Sigmoid colon (tissue), 4 donors: ENCODE results near the gene RASSF7.

Experiments
- EP300 ChIP-seq, 4 donors: sonication (generic); formaldehyde crosslinking; IDR thresholded peaks; one replicate each; pipeline ENCODE4 v1.6.1; 2017; ENCODE audit warnings: antibody characterized with exemption in 4 of 4
- POLR2A ChIP-seq, 2 donors: fragments of 450-650 bp; IDR thresholded peaks; one replicate each; pipeline ENCODE4 v1.6.1; 2016; ENCODE audit warnings: antibody characterized with exemption in 2 of 2, mild to moderate bottlenecking in 2 of 2, moderate library complexity in 2 of 2
- POLR2AphosphoS5 ChIP-seq, 4 donors: sonication (generic); formaldehyde crosslinking; IDR thresholded peaks; one replicate each; pipeline ENCODE4 v1.6.1; 2017; ENCODE audit warnings: antibody characterized with exemption in 4 of 4
- TF ChIP-seq, protein P1 (sequence below), 4 experiments: fragments of 450-650 bp in 3 of 4; fragments of 200-600 bp in 1 of 4; IDR thresholded peaks; one replicate each; pipeline ENCODE4 v1.5.1; 2016 to 2019; ENCODE audit warnings: antibody characterized with exemption in 4 of 4, mild to moderate bottlenecking in 3 of 4, moderate library complexity in 2 of 4

DNA sequence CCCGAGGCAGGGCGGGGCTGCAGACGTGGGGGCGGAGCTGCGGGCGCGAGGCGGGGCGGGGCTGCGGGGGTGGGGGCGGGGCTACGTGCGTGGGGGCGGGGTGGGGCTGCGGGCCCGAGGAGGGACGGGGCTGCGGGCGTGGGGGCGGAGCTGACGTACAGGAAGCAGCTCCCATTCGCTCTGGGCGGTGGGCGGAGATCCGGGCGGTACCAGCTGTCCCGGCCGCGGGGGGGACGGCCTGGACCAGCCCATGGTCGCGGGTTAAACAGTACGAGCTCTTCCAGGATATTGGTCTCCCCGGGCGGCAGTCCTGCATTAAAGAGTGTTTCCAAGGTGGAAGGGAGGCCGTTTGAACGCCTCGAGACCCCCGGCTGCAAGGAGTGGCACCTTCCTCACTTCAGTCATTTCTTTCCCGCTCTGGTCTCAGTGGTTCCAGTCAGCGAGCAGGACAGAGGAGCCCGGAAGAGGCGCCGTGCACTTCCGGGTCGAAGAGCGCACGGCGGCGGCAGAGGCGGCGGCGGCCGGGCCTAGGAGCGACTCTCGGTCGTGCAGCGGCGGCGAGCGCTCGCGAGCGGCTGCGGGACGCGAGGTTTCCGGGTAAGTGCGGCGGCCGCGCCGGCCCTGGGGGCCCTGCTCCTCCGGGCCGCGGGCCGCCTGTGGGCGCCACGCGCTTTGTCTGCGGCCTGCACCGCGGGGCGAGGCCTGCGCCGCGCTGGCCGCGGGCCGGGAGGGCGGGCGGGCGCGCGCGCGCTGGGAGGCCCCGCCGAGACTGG, 15.4 kb downstream of the RASSF7 start, which contains the start of gene PHRF1:
- TF ChIP-seq, protein P1, sequence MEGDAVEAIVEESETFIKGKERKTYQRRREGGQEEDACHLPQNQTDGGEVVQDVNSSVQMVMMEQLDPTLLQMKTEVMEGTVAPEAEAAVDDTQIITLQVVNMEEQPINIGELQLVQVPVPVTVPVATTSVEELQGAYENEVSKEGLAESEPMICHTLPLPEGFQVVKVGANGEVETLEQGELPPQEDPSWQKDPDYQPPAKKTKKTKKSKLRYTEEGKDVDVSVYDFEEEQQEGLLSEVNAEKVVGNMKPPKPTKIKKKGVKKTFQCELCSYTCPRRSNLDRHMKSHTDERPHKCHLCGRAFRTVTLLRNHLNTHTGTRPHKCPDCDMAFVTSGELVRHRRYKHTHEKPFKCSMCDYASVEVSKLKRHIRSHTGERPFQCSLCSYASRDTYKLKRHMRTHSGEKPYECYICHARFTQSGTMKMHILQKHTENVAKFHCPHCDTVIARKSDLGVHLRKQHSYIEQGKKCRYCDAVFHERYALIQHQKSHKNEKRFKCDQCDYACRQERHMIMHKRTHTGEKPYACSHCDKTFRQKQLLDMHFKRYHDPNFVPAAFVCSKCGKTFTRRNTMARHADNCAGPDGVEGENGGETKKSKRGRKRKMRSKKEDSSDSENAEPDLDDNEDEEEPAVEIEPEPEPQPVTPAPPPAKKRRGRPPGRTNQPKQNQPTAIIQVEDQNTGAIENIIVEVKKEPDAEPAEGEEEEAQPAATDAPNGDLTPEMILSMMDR (IDR thresholded peaks at IDR 0.05), result no peak
- peak in 2 of 4 donors; percentile 10 to 14 for TF ChIP-seq EP300 (IDR thresholded peaks at IDR 0.05)
- TF ChIP-seq POLR2A (IDR thresholded peaks at IDR 0.05), result peak; percentile 28 to 36
- peak; percentile 77 to 95 (median 88) for TF ChIP-seq POLR2AphosphoS5 (IDR thresholded peaks at IDR 0.05)
